ENCODE data around the gene KCTD1.

- no peak for TF ChIP-seq CTCF (conservative IDR thresholded peaks at IDR 0.05; ENCODE audit: low read depth, low read length)
- TF ChIP-seq BHLHE40 (IDR thresholded peaks at IDR 0.05; ENCODE audit: low read depth, low read length): no peak
- TF ChIP-seq RAD21 (IDR thresholded peaks at IDR 0.05; ENCODE audit: low read length): no peak
- TF ChIP-seq POLR2A (IDR thresholded peaks at IDR 0.05; ENCODE audit: low read depth, low read length): no peak
- TF ChIP-seq CEBPB (IDR thresholded peaks at IDR 0.05; ENCODE audit: low read depth, low read length): no peak
- TF ChIP-seq ELK1 (IDR thresholded peaks at IDR 0.05; ENCODE audit: borderline replicate concordance, low read depth, low read length): no peak
- TF ChIP-seq USF2 (IDR thresholded peaks at IDR 0.05; ENCODE audit: low read depth, low read length): no peak
- no peak for TF ChIP-seq FOS (IDR thresholded peaks at IDR 0.05; ENCODE audit: low read depth, low read length)
- TF ChIP-seq MAFK (IDR thresholded peaks at IDR 0.05; ENCODE audit: low read depth, low read length): no peak
Measured at GRCh38 chr18:26521617-26522016, 26.7 kb downstream of the KCTD1 start.
